ENCODE measurements around the gene CTDSP2.

Gene CTDSP2

GRCh38 chr12:57782608-57783465, 63.7 kb downstream of the CTDSP2 start, which contains the start of gene TSFM:
Gene TSFM, plus strand, starts transcription at chr12:57782787. Its CDS starts 15 bp downstream, at chr12:57782802.
- Histone ChIP-seq H3K27me3 (ENCODE audit: low read length) (no peaks in the 10 kb centered on the region), H3K9me3 (ENCODE audit: insufficient read depth, low read length) (no peaks in the 10 kb centered on the region), H2AFZ (ENCODE audit: low read depth, low read length, severe bottlenecking) (peak within 1 kb of the TSS; percentile 27), H3K4me3 (ENCODE audit: insufficient read depth, low read length, poor library complexity, severe bottlenecking) (peak within 1 kb of the TSS; percentile 100), H3F3A (ENCODE audit: insufficient read depth) (no peaks in the 10 kb centered on the region), H3K27ac (ENCODE audit: low read depth, low read length) (no peak within 1 kb of the TSS), H3K9me2 (replicated peaks; ENCODE audit: insufficient read depth, low read length) (no peaks in the 10 kb centered on the region), H4K20me1 (ENCODE audit: low read depth, low read length) (no peaks in the 10 kb centered on the region), H3K79me2 (ENCODE audit: insufficient read depth, low read length) (peaks cover 16% of the 10 kb centered on the region), H3K36me3 (ENCODE audit: low read length) (peaks cover 20% of the 10 kb centered on the region; the same call in 1 of the 2 replicates), H3K4me2 (ENCODE audit: low read depth, low read length, poor library complexity, severe bottlenecking) (peak within 1 kb of the TSS; percentile 91), H3K9ac (ENCODE audit: low read length) (peak within 1 kb of the TSS; percentile 92)
- TF ChIP-seq CTCF (IDR thresholded peaks at IDR 0.05; ENCODE audit: insufficient read depth, low read length, poor library complexity, severe bottlenecking) (peak; percentile 88), EZH2phosphoT487 (conservative IDR thresholded peaks at IDR 0.05; ENCODE audit: low read length) (no peak)

- no peak for TF ChIP-seq EZH2phosphoT487 (conservative IDR thresholded peaks at IDR 0.05; ENCODE audit: low read length)
- no peak for TF ChIP-seq CTCF (IDR thresholded peaks at IDR 0.05; ENCODE audit: insufficient read depth, low read length, poor library complexity, severe bottlenecking)
- Histone ChIP-seq H3K9me2 (replicated peaks; ENCODE audit: insufficient read depth, low read length) (no peaks in the 10 kb centered on the region), H3K79me2 (ENCODE audit: insufficient read depth, low read length) (peaks cover 16% of the 10 kb centered on the region), H3K36me3 (ENCODE audit: low read length) (peaks cover 17% of the 10 kb centered on the region; the same call in 1 of the 2 replicates), H3K9me3 (ENCODE audit: insufficient read depth, low read length) (no peaks in the 10 kb centered on the region), H3K27me3 (ENCODE audit: low read length) (no peaks in the 10 kb centered on the region), H2AFZ (ENCODE audit: low read depth, low read length, severe bottlenecking) (peak overlapping the region; percentile 27), H4K20me1 (ENCODE audit: low read depth, low read length) (no peaks in the 10 kb centered on the region), H3K4me3 (ENCODE audit: insufficient read depth, low read length, poor library complexity, severe bottlenecking) (no peak overlapping the region), H3K27ac (ENCODE audit: low read depth, low read length) (no peak overlapping the region), H3K4me2 (ENCODE audit: low read depth, low read length, poor library complexity, severe bottlenecking) (peak overlapping the region; percentile 45), H3K9ac (ENCODE audit: low read length) (peak overlapping the region; percentile 92), H3F3A (ENCODE audit: insufficient read depth) (no peaks in the 10 kb centered on the region)
Observed at GRCh38 chr12:57782243-57782607, 64.3 kb downstream of the CTDSP2 start.

GRCh38 chr12:57781801-57782200, 64.7 kb downstream of the CTDSP2 start:
- Histone ChIP-seq H3K9ac (ENCODE audit: low read length) (peak overlapping the region; percentile 92), H4K20me1 (ENCODE audit: low read depth, low read length) (no peaks in the 10 kb centered on the region), H3K9me2 (replicated peaks; ENCODE audit: insufficient read depth, low read length) (no peaks in the 10 kb centered on the region), H3K27ac (ENCODE audit: low read depth, low read length) (no peak overlapping the region), H2AFZ (ENCODE audit: low read depth, low read length, severe bottlenecking) (peak overlapping the region; percentile 27), H3K79me2 (ENCODE audit: insufficient read depth, low read length) (peaks cover 16% of the 10 kb centered on the region), H3F3A (ENCODE audit: insufficient read depth) (no peaks in the 10 kb centered on the region), H3K36me3 (ENCODE audit: low read length) (peaks cover 12% of the 10 kb centered on the region; the same call in 1 of the 2 replicates), H3K9me3 (ENCODE audit: insufficient read depth, low read length) (no peaks in the 10 kb centered on the region), H3K4me2 (ENCODE audit: low read depth, low read length, poor library complexity, severe bottlenecking) (peak overlapping the region; percentile 45), H3K4me3 (ENCODE audit: insufficient read depth, low read length, poor library complexity, severe bottlenecking) (no peak overlapping the region), H3K27me3 (ENCODE audit: low read length) (no peaks in the 10 kb centered on the region)
- no peak for TF ChIP-seq EZH2phosphoT487 (conservative IDR thresholded peaks at IDR 0.05; ENCODE audit: low read length)
- TF ChIP-seq CTCF (IDR thresholded peaks at IDR 0.05; ENCODE audit: insufficient read depth, low read length, poor library complexity, severe bottlenecking) = no peak

Data from SU-DHL-6 (cell line).